Suppressor macrophage (primary cell): ENCODE results near the gene ITGAL.
"Not testable (repeated sequence)": the region's sequence is repeated elsewhere in the genome, so short reads cannot be mapped to it uniquely, and the experiment has no call there.

ENCODE experiments used
- DNase-seq, 4 experiments: peaks; one replicate each; pipeline ENCODE4 v3.0.0-alpha.2; 2020 to 2022

ITGAL gene

GRCh38 chr16:30526823-30527634, 54.5 kb downstream of the ITGAL start:
- peak; percentile 98 to 100 (median 99) for DNase-seq

DNA sequence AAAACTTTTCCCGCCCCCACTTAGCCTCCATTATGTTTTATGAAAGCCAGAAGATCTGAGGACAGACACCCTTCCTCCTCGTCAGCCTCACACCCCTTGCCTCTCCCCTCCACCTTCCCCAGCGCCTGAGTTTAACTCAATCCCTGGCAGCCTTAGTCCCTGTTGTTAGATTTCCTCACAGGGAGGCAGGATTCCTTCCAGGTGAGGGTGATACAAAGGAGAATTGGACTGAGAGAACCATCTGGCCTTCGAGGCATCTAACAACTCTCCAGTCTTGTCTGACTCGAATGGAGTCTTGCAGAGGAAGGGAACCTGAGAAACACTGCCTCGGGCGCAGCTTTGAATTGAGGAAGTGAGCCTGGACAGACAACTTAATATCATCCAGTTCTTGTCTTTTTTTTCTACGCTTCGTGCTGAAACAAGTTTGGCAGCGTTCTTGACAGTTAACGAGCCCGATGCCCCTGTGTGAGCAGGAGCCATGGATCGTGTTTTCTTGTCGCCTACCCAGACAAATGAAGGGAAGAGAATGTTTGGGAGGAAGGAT, 55.2 kb downstream of the ITGAL start:
- peak; percentile 66 to 83 (median 80) for DNase-seq

GRCh38 chr16:30528799-30529457, 56.4 kb downstream of the ITGAL start:
- DNase-seq: no peak

DNA sequence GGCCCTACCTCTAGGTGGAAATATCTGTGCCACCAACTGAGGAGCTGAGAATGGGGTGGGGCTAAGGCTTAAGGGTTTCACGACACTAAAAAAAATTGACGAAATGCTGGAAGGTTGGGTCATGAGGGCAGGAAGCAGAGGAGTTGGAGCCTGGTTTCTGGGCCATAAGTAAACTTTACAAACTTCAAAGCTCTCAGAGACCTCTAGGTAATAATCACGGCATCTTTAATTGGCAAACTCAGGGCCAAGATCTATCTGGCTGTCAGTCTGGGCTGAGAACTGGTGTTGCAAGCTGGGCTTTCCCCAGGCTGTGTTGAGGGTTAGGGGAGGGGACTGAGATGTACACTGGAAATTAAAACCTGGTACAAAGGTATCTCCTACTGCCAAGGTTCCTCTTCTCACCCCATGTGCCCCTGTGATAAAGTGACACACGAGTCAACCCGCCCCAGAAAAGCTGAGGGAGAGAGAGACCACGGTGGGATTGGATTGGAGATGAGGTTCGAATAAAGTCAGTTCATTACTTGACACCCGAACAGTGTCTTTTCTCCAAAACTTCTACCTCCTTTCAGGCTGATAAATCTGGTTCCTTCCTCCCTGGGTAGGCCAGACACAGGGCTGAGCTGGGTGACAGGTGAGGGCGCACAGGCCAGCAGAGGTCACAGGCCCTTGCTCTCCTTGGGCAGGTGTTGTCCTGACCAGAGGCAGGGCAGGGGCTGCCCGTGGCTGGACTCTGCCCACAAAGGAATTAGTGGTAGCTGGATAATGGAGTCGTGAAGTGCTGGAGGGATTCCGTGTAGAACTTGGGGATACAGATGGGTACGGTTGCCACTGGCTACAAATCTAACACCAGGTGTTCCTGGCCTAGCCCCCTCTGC, 57.9 kb downstream of the ITGAL start:
- DNase-seq: no peak

DNA sequence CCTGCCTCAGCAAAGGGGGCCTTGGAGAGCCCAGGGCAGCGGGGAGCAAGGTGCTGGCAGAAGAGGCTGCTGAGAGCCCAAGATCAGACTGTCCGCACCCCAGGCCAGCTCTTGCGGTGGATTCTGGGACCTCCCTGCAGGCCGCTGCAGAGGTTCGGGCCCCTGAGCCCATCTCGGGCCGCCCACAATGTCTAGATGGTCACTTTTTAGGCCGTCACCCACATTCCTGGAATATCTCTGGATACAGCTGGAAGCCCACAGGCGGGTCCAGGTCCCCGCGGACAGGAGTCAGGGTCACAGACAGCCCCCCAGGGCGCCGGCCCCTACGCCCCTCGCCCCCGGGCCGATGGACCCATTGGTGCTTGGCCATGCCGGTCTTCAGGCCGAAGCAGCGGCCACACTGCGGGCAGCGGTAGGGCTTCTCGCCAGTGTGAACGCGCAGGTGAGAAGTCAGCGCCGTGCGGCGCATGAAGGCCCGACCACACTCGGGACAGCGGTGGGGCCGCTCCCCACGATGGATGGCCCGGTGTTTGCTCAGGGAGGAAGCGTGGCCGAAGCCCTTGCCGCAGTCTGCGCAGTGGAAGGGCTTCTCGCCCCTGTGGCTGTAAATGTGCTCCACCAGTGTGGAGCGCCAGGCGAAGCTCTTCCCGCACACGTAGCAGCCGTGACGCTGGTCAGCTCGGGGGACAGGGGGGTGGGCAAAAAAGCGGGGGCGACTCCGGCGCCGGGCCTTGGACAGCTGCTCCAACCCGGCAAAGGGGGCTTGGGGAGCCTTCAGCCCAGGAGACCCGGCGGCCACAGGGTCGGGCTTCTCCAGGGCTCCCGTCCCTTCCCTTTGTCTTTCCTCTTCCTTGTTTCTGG, 60.0 kb downstream of the ITGAL start:
- no peak for DNase-seq

GRCh38 chr16:30533146-30533522, 60.6 kb downstream of the ITGAL start:
- DNase-seq: no peak

GRCh38 chr16:30533748-30534367, 61.3 kb downstream of the ITGAL start:
- peak in 1 of 4 experiments; percentile 23 for DNase-seq

GRCh38 chr16:30534368-30535105, 62.0 kb downstream of the ITGAL start, which contains the start of gene ZNF747:
Gene ZNF747, minus strand, starts transcription at chr16:30534858. Its CDS starts 179 bp downstream, at chr16:30534679.
- DNase-seq: peak; percentile 86 to 95 (median 90)

- no peak for DNase-seq
These were observed 62.7 kb downstream of the ITGAL start for GRCh38 chr16:30535106-30535776.

DNA sequence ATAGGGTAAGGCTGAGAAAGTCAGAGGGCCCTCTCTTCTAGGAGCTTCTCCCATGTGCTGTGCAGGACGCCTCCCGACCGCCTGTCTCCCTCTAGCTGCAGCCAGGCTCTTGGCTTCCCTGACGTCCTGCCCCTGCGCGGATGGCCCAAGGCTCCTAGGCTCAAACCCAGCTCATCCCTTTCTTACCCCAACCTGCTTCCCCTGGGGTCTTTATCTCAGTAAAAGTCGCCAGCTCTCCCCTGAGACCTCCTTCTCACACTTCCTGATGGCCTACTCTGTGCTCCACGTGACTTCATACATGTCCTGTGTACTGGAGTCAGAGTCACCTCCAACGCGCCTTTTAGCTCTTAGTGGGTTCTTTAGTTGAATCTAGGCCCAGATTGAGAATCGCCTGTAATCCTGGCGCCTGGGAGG, 63.2 kb downstream of the ITGAL start:
- DNase-seq: peak; percentile 68 to 88 (median 81)

DNA sequence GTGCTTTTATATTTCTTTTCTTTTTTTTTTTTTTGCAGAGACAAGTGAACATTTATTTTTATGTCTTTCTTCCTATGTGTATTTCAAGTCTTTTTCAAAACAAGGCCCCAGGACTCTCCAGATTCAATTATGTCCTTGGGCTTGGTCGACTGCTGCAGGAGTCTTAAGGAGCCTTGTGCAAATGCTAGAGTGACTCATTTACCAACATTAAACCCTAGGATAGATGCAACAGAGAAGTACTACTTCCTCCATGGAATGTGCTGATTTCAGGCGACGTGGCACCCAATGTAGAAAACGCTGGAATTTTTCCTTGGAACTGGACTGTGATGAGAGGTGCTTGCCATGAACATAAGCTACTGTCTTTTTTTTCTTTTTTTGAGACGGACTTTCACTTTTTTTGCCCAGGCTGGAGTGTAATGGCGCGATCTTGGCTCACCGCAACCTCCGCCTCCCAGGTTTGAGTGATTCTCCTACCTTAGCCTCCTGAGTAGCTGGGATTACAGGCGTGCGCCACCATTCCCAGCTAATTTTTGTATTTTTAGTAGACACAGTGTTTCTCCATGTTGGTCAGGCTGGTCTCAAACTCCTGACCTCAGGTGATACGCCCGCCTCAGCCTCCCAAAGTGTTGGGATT, 64.0 kb downstream of the ITGAL start:
- DNase-seq: peak; percentile 32 to 77 (median 66)

DNA sequence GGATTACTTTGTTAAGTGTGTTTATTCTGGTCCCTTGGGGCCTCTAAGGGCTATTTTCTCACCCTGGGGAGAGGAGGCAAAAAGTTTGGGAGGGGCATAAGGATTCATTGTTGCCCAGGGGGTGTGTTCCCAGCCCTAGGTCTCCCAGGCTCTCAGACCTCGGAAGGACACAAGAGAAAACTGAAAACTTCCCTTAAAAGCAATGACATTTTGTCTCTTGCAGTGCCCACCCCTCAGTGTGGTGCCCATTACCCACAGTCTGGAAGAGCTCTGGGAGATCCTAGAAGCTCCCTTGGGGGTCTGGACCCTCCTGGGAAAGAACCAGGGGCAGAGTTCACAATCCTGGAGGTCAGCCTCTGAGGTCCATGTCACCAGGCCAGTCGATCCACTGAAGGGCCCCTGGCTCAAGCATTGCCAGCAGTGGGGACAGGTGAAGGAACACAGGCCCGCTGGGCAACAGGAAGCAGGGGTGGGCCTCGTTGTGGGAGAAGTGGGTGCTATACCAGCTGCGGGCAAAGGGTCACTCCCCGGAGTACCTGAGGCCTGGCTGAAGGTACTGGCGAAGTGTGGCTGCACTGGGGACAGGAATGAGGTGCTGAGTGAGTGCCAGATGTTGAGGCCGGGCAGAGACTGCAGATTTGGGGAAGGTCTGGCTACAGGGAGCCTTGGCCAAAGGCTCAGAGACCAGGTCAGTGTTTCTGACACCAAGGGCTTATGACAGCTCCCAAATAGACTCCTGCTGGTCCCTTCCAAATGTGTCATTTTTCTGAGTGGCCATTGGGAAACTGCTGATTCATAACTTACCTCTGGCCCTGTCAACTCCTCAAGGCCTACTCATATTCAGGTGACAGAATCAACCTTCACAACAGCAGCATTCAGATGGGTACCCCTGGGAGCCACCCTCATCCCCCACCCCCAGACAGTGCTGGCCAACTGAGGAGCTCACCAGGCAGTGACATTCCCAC, 66.7 kb downstream of the ITGAL start:
- no peak for DNase-seq

DNA sequence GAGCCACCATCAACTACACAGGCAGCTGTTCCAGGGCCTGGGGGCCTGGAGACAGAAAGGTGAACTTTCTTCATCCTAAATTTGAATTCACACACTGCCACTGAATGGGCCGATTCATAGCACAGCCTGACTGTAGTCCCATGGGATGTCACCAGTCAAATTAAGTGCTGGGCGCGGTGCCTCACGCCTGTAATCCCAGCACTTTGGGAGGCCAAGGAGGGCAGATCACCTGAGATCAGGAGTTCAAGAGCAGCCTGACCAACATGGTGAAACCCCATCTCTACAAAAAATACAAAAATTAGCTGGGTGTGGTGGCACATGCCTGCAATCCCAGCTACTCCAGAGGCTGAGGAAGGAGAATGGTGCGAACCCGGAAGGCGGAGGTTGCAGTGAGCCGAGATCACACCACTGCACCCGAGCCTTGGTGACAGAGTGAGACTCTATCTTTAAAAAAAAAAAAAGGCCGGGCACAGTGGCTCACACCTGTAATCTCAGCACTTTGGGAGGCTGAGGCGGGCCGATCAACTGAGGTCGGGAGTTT, 67.5 kb downstream of the ITGAL start:
- DNase-seq: not testable (repeated sequence)

- DNase-seq: not testable (repeated sequence)
These were observed 68.4 kb downstream of the ITGAL start for GRCh38 chr16:30540916-30541464.

DNA sequence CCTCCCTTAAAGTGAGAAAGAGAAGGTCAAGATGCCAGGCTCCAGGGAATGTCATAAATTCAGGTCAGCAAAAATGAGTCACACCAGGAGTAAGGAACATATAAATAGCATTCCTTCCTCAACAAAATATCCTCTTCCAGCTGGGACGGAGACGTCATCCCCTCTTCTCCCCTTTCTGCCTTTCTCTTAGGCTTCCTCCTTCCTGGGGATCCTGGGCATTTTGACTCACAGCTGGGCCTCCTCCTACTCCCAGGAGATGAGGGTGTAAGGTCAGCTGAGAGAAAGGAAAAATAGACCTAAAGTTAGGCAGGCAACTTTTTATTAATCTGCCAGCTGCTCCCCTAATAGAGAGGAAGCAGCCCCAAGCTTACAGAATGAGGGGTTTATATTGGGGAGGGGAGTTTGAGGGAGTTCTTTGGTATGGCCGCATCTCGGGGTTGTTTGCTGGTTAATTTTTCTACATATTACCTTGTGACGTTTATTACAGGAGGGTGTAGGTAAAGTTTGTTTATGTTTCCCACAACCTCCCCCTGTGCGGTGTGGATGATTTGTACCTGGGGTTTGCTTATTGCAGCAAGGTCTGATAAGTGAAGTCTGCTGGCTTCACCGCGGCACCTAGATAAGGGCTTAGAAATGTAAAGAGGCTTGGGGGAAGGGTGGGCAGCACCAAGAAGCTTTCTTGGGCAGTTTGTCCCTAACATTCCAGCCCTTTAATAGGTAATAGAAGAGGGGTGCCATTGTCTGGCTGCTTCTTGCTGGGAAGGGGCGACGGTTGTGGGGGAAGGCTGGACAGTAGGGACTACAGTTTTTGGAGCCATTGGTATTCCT, 69.2 kb downstream of the ITGAL start:
- DNase-seq: peak in 3 of 4 experiments; percentile 36 to 54 (median 49)

DNA sequence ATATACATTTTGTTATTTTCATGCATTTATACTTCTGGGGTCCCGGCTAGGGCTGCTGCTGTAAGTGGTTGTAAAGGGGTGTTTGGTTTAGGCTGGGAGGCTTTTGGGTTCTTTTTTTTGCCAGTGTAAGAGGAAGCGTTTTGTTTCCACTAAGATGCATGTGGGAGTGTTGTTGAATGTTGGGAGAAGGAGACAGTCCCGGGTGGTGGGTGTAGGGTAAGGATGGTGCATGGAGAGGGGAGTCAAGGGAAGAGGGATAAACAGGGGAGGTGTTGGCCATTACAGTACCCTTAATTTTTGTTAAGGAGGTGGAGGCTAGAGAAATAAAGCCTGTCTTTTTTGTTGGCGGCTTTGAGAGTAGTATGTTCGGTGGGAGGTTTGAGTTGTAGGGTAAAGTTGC, 70.5 kb downstream of the ITGAL start:
- no peak for DNase-seq
